DOHH2 (cell line): Measurements from ENCODE around the gene NPAS3.

Source experiments
- CTCF ChIP-seq: fragments of 200-600 bp; sonication (generic); IDR thresholded peaks from one replicate; pipeline ENCODE4 v1.5.1; 2014; ENCODE audit warnings: antibody characterized with exemption, mild to moderate bottlenecking, low read depth, low read length; ENCODE audit not compliant: poor library complexity, severe bottlenecking
- EZH2phosphoT487 ChIP-seq: fragments of 200-600 bp; sonication (generic); IDR thresholded peaks from 2 replicates; pipeline ENCODE4 v1.6.1; 2017; ENCODE audit warnings: borderline replicate concordance, mild to moderate bottlenecking, antibody characterized with exemption, low read length, moderate library complexity, mixed read lengths

GRCh38 chr14:33254861-33255395, 316.2 kb downstream of the NPAS3 start:
- TF ChIP-seq CTCF (no peak), EZH2phosphoT487 (no peak)
